Stimulated activated CD8-positive, alpha-beta memory T cell treated with anti-CD3 and anti-CD28 coated beads, Interleukin-4, amount 100 ng/mL, for 4 hours (primary cell): ENCODE measurements around the gene ADM.

ENCODE experiments used
- DNase-seq, 2 donors: peaks; one replicate each; pipeline ENCODE4 v3.0.0-alpha.2; 2020; ENCODE audit warnings: low read depth in 2 of 2, low spot score in 1 of 2

The ADM gene

DNA sequence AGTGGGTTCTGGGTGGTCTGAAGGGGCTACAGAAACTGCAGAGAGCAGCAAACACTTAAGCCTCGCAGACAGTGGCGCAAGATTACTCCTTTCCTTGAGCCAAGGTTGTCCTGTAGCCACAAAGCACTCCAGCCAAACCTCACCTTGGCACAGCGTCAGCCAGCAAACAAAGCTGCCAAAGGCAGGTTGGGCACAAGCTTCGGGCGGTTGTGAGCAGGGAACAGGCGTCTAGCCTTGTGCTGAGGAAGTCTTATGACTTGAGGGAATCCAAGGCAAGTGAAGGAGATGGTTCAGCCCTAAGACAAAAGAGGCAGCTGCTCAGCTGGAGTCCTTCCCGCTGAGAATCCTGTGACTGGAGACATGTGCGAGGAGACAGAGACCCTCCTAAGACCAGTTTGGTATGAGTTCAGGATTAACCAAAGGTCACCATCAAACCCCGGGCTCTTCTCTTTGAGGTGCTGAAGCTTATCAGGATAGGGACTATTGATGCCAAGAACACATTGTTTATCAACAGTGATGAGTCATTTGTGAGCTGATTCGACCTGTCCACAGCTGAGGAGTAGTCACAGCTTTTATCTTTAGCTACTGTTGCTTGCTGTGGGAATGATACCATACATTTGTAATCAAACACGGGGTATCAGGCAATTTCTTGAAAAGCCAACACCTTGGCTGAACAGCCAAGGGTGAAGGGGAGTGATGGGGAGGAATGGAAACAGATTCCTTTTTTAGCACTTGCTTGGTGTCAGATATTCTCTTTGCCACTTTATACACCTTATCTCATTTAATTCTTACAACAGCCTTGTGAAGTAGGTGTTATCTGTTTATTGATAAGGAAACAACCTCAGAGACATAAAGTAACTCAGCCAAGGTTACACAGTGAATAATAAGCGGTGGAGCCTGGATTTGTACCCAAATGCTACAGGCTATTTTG lies 4.6 kb downstream of the ADM start:
- no peak for DNase-seq

GRCh38 chr11:10310301-10310841 lies 5.5 kb downstream of the ADM start:
- DNase-seq: no peak

GRCh38 chr11:10311802-10312201 lies 6.9 kb downstream of the ADM start:
- no peak for DNase-seq

- DNase-seq: no peak
Measured at GRCh38 chr11:10314199-10315072, 9.6 kb downstream of the ADM start.

DNA sequence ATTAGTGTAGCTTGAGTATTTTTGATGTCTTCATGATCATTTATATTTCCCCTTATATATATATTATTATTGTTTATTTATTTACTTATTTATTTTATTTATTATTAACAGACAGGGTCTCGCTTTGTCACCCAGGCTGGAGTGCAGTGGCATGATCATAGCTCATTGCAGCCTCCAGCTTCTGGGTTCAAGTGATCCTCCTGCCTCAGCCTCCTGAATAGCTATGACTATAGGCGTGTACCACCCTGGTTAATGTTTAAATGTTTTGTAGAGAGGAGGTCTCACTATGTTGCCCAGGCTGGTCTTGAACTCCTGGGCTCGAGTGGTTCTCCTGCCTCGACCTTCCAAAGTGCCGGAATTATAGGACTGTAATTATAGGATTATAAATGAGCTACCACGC lies 10.2 kb downstream of the ADM start:
- DNase-seq: no peak

- no peak for DNase-seq
Measured at GRCh38 chr11:10317151-10317755, 12.4 kb downstream of the ADM start.

GRCh38 chr11:10317776-10318526 lies 13.1 kb downstream of the ADM start:
- DNase-seq: no peak

- DNase-seq: no peak
Measured at GRCh38 chr11:10318527-10318802, 13.6 kb downstream of the ADM start.

DNA sequence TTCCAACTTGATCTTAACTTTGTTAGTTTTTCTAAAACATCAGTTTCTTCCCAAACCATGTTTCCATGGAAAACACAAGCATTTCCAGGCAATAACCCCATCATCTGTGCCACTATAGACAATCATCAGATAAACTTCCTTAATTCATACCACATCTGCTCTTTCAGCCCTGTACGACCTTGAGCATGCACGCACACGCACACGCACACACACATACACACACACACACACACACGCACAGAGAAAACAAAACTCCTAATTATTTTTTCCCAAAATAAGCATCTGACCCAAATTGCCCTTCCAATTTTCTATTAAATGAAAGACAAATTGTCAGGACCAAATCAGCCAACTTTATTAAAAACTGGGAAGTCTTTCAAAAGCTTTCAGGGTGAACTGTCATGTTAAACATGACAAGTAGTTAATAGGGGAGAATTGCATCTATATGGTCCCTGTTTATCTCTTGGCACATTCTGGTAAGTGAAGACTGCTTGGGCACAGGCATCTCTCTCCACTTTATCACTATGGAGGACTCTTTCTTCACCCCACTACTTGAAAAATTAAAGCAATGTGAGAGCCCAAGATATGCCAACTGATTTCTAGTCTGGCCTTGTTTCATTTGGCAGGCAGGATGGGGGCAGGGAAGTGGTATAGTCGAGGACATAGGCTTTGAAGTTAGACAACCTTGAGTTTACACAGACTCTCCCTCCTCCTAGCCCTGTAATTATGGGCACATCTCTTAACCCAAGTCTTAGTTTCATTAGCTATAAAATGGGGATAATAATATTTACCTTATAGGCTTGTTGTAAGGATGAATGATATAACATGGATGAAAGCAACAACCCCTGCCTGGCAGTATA lies 15.1 kb downstream of the ADM start:
- no peak for DNase-seq

DNA sequence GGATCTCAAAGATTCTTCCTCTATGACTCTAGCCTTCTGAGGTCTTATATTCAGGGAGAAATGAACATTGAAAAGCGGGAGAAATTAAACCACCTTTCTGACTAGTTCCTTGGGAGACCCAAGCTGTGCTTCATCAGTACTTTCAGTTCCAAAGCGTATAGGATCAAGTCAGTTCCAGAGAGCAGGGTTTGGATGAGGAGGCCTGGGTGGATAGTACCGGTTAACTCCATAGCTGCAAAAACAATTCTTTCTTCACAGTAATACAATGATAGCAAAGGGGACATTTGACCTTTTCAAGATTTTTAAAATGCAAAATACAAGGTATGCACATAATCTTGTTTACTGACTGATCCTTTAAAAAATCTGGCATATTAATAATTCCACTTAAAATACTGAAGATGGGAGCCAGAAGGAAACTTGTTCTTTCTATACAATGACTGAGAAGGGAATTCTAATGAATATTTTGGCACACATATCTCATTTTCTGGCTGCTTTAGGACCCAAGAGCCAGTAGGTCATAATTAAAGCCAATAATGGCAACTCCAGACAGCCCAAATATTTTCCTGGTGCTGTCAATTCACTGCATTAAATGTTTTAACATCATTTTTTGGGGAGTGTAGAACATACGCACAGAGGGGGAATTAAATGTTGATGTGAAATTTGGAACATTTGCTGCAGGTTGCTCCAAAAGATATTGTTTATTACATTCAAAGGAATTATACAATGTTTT lies 16.0 kb downstream of the ADM start:
- DNase-seq: no peak

DNA sequence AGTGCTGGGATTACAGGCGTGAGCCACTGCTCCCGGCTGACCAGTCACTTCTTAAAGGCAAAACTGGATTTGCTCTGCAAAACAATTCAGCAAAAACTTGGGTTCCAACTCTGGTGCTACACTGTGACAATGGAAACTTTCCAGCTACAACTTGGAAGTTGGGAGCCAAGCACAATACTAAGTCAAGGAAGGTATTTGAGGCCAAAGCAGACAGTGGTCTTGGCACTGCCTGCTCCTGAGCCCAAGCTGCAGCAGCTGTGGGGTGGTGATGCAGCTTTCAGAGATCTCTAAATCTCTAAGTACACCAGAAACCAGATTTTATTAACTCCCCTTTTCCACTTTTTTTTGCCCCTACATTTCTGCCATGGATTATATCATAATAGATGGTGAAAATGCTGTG lies 17.5 kb downstream of the ADM start:
- DNase-seq: no peak

GRCh38 chr11:10322830-10323792 lies 18.2 kb downstream of the ADM start:
- DNase-seq: no peak

DNA sequence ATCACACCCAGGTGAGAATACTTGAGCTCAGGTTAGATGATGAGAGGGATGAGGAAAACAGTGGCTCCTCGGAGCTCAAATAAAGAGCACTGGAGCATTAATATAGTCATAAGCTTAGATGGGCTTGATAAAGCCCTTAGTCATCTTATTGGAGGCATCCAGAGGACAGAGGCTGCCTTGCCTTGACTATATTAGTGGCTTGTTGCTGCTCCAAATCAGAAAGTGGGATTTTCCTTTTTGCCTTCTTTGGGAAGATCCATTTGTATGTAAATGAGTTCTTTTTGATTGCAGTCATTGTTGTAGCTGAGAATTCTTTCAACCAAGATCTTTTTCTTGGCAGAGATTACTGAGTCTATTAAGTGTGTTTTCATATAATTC lies 18.9 kb downstream of the ADM start:
- DNase-seq: no peak

- no peak for DNase-seq
Measured at GRCh38 chr11:10324474-10324873, 19.6 kb downstream of the ADM start.

DNA sequence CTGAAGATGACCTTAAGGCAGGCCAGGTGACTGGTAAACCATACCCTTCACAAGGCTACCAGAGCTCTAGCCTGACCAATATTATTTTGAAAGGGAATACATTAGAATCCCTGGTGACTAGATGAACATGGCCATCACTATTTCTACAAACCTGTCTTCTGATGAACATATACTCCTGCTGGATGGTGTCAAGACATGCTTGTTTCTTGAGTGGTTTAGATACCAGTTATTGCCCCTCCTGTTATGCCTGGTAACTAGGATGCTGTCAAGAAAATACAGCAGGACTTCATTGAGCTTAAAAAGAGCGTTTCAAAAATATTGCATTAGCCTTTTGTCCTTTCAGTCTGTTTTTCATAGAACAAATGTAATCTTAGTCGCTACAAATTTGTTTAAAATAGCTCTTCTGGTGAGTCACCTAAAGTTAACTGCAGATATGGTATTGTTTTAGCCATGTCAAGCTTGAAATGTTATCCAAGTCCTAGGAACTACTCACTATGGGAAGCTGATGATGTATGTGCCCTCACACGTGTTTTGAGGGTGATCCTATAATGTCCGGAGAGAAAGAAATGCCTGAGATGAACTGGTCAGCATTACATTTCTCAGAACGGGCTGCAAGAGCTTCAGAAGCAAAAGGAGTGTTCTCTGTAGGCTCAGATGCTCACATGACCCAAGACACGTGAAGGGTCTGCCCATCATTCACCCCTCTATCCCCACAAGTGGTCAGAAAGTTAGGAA lies 20.6 kb downstream of the ADM start:
- DNase-seq: no peak

DNA sequence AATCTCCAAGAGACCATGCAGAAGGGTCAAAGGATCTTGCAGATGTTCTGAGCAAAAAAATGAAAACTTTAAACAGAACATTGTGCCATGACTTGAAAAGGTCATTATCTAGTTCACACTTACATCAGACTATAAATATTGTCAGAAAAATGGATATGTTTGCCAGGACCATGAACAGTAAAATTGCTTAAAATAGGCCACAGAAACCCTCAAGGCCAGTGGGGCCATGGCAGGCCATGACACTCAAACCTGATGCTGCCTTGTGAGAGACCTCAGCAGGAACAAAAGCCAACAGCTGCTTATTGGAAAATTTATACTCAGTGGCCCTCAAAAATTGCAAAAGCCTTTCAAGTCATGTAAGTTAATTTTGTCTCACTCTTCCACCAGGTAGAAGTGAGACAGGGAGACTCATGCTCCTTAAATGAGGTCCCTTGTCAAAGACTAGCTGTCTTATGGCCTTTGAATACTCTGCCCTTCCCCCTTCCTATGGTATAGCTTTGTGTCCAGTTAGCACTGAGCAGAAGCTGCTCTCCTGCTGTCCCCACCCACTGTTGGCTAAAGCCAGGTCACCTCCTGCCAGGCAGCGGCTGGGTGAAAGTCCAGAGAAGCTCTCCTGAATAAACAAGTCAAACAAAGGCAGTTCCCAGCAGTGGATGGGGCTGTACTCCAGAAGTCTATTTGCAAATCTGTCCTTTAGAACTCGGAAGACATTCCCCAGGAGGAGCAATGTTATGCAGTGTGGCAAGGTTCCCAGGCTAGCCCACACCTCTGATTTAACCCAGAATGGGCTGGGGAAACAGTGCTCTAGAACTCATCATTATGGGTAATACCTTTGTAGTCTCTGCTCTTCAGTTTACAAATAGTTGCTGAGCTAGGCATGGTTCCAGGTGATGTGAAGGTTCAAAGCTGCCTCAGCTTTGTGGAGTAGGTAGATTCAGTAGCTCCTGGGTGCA lies 21.4 kb downstream of the ADM start:
- DNase-seq: no peak
